K562 (cell line): ENCODE data around the gene GCSAM. TPM values are rescaled to one million over a fixed set of nuclear protein-coding genes. Genes with fewer than 3 reads are reported as not detected.

ENCODE experiments used
- BCOR ChIP-seq: fragments of 450-650 bp; IDR thresholded peaks from 2 replicates; pipeline ENCODE4 v1.6.1; 2016
- PBX2 ChIP-seq, 2 experiments: IDR thresholded peaks in 1 of 2; conservative IDR thresholded peaks in 1 of 2; 2 replicates each; pipeline ENCODE4 v1.6.1; 2016; ENCODE audit warnings: low read depth in 2 of 2, mild to moderate bottlenecking in 1 of 2, missing compliant biosample characterization in 1 of 2, missing genetic modification characterization in 1 of 2, moderate library complexity in 1 of 2
- ZNF197 ChIP-seq: fragments of 200-800 bp; sonication (Bioruptor generic); IDR thresholded peaks from 2 replicates; pipeline ENCODE4 v1.6.1; 2016; ENCODE audit warnings: low read depth, missing genetic modification characterization, missing compliant biosample characterization
- polyA plus RNA-seq, 8 experiments: library from polyadenylated mRNA; depleted of rRNA in 4 of 8; stranded (reverse) in 5 of 8; unstranded in 3 of 8; fragments of >200 nt; fragmentation: Nextera tagmentation in 2 of 8; fragmentation: Illumina TruSeq in 1 of 8; extraction: Ambion mirVana in 2 of 8; extraction: Trizol in 1 of 8; gene quantifications; 2 replicates each; pipeline versions ENCODE4 v1.2.1 to v1.2.3, GENCODE V29; 2011 to 2014; ENCODE audit warnings: inconsistent platforms in 1 of 8, missing spikeins in 1 of 8
- total RNA-seq, 7 experiments: library from RNA; depleted of rRNA in 6 of 7; stranded (reverse); fragments of >200 nt in 6 of 7; fragmentation: Illumina TruSeq in 2 of 7; extraction: Trizol in 2 of 7; gene quantifications; 2 replicates each; pipeline versions ENCODE4 v1.2.1 to v1.2.3, GENCODE V29; 2011 to 2021; ENCODE audit warnings: low replicate concordance in 1 of 7
- TF ChIP-seq, protein P1 (sequence below): fragments of 450-650 bp; IDR thresholded peaks from 2 replicates; pipeline ENCODE4 v1.6.1; 2016; ENCODE audit warnings: mild to moderate bottlenecking, moderate library complexity
- TF ChIP-seq, protein P2 (sequence below): fragments of 450-650 bp; formaldehyde crosslinking; IDR thresholded peaks from 2 replicates; pipeline ENCODE4 v1.4.0; 2020; ENCODE audit warnings: mild to moderate bottlenecking, moderate library complexity
- TF ChIP-seq, protein P3 (sequence below): fragments of 450-650 bp; IDR thresholded peaks from 2 replicates; pipeline ENCODE4 v1.6.1; 2014; ENCODE audit warnings: low read depth, mild to moderate bottlenecking, moderate library complexity, borderline replicate concordance

Gene GCSAM
- total and polyA plus RNA-seq, 9 of the 15 experiments (the other 6 are each of a cell fraction or from before 2014, with no cell fraction given): 0.10 TPM; not detected in 8

DNA sequence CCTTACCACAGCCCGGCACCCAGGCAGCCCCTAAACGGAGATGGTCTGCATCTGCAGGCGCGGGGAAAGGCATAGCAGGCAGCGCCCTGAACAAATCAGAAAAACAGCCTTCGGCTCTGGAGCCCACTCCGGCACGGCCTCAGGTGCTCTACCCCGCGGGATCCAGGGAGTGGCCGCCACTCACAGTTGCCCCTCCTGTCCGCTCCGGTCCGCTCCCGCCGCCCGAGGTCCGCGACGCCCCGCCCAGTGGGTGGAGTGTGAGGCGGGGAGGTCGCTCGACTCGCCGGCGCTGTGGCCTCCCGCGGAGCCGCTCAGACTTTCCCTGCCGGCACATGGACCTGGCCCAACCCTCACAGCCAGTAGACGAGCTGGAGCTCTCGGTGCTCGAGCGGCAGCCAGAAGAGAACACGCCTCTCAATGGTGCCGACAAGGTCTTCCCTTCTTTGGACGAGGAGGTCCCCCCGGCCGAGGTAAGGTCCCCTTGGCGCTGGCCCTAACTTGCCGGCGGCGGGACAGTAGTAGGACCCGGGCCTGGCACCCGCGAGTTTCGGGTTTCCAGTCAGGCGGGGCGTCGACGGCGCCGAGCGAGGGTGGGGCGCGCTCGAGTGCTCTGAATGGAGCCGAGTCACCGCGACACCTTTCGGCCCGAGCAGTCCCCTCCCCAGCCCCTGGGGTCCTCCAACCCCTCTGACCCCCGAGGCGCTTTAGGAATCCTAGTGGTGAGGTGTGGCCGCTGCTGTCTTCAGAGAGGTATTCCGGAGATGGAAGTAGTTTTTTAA, 46.8 kb downstream of the GCSAM start, which contains the start of gene C3orf52 (continued):
- no peak for TF ChIP-seq ZNF197 (CRISPR knock-in tag)
- TF ChIP-seq, protein P1, sequence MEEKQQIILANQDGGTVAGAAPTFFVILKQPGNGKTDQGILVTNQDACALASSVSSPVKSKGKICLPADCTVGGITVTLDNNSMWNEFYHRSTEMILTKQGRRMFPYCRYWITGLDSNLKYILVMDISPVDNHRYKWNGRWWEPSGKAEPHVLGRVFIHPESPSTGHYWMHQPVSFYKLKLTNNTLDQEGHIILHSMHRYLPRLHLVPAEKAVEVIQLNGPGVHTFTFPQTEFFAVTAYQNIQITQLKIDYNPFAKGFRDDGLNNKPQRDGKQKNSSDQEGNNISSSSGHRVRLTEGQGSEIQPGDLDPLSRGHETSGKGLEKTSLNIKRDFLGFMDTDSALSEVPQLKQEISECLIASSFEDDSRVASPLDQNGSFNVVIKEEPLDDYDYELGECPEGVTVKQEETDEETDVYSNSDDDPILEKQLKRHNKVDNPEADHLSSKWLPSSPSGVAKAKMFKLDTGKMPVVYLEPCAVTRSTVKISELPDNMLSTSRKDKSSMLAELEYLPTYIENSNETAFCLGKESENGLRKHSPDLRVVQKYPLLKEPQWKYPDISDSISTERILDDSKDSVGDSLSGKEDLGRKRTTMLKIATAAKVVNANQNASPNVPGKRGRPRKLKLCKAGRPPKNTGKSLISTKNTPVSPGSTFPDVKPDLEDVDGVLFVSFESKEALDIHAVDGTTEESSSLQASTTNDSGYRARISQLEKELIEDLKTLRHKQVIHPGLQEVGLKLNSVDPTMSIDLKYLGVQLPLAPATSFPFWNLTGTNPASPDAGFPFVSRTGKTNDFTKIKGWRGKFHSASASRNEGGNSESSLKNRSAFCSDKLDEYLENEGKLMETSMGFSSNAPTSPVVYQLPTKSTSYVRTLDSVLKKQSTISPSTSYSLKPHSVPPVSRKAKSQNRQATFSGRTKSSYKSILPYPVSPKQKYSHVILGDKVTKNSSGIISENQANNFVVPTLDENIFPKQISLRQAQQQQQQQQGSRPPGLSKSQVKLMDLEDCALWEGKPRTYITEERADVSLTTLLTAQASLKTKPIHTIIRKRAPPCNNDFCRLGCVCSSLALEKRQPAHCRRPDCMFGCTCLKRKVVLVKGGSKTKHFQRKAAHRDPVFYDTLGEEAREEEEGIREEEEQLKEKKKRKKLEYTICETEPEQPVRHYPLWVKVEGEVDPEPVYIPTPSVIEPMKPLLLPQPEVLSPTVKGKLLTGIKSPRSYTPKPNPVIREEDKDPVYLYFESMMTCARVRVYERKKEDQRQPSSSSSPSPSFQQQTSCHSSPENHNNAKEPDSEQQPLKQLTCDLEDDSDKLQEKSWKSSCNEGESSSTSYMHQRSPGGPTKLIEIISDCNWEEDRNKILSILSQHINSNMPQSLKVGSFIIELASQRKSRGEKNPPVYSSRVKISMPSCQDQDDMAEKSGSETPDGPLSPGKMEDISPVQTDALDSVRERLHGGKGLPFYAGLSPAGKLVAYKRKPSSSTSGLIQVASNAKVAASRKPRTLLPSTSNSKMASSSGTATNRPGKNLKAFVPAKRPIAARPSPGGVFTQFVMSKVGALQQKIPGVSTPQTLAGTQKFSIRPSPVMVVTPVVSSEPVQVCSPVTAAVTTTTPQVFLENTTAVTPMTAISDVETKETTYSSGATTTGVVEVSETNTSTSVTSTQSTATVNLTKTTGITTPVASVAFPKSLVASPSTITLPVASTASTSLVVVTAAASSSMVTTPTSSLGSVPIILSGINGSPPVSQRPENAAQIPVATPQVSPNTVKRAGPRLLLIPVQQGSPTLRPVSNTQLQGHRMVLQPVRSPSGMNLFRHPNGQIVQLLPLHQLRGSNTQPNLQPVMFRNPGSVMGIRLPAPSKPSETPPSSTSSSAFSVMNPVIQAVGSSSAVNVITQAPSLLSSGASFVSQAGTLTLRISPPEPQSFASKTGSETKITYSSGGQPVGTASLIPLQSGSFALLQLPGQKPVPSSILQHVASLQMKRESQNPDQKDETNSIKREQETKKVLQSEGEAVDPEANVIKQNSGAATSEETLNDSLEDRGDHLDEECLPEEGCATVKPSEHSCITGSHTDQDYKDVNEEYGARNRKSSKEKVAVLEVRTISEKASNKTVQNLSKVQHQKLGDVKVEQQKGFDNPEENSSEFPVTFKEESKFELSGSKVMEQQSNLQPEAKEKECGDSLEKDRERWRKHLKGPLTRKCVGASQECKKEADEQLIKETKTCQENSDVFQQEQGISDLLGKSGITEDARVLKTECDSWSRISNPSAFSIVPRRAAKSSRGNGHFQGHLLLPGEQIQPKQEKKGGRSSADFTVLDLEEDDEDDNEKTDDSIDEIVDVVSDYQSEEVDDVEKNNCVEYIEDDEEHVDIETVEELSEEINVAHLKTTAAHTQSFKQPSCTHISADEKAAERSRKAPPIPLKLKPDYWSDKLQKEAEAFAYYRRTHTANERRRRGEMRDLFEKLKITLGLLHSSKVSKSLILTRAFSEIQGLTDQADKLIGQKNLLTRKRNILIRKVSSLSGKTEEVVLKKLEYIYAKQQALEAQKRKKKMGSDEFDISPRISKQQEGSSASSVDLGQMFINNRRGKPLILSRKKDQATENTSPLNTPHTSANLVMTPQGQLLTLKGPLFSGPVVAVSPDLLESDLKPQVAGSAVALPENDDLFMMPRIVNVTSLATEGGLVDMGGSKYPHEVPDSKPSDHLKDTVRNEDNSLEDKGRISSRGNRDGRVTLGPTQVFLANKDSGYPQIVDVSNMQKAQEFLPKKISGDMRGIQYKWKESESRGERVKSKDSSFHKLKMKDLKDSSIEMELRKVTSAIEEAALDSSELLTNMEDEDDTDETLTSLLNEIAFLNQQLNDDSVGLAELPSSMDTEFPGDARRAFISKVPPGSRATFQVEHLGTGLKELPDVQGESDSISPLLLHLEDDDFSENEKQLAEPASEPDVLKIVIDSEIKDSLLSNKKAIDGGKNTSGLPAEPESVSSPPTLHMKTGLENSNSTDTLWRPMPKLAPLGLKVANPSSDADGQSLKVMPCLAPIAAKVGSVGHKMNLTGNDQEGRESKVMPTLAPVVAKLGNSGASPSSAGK: peak; percentile 97
- peak; percentile 31; the same call in 1 of the 2 replicates for TF ChIP-seq BCOR
- TF ChIP-seq PBX2 (CRISPR knock-in tag; IDR thresholded peaks at IDR 0.05; ENCODE audit: low read depth): no peak
- no peak for TF ChIP-seq PBX2 (tag; conservative IDR thresholded peaks at IDR 0.05; ENCODE audit: low read depth)
- TF ChIP-seq, protein P2, sequence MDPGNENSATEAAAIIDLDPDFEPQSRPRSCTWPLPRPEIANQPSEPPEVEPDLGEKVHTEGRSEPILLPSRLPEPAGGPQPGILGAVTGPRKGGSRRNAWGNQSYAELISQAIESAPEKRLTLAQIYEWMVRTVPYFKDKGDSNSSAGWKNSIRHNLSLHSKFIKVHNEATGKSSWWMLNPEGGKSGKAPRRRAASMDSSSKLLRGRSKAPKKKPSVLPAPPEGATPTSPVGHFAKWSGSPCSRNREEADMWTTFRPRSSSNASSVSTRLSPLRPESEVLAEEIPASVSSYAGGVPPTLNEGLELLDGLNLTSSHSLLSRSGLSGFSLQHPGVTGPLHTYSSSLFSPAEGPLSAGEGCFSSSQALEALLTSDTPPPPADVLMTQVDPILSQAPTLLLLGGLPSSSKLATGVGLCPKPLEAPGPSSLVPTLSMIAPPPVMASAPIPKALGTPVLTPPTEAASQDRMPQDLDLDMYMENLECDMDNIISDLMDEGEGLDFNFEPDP (CRISPR knock-in tag): no peak
- TF ChIP-seq, protein P3, sequence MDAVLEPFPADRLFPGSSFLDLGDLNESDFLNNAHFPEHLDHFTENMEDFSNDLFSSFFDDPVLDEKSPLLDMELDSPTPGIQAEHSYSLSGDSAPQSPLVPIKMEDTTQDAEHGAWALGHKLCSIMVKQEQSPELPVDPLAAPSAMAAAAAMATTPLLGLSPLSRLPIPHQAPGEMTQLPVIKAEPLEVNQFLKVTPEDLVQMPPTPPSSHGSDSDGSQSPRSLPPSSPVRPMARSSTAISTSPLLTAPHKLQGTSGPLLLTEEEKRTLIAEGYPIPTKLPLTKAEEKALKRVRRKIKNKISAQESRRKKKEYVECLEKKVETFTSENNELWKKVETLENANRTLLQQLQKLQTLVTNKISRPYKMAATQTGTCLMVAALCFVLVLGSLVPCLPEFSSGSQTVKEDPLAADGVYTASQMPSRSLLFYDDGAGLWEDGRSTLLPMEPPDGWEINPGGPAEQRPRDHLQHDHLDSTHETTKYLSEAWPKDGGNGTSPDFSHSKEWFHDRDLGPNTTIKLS: 0 out of 2 replicates have a peak, but pooled peaks have one; percentile 53
